ENCODE results near the gene ARHGAP32. TPM values are rescaled to one million over a fixed set of nuclear protein-coding genes. Genes with fewer than 3 reads are reported as not detected.

The ARHGAP32 gene
- 10 to 100 TPM; 19.8 to 56.6 (median 37.4) TPM for total RNA-seq

GRCh38 chr11:129192150-129192549 is at the start of gene ARHGAP32:
Gene ARHGAP32 (minus strand): TSS chr11:129192325. CDS start chr11:129192198, 127 bp downstream.
- Histone ChIP-seq H3K27ac (peak within 1 kb of the TSS; percentile 34 to 42), H3K9me3 (no peaks in the 10 kb centered on the region), H3K27me3 (no peaks in the 10 kb centered on the region), H3K4me3 (no peak within 1 kb of the TSS), H3K4me1 (peaks cover 0 to 26% of the 10 kb centered on the region in 2 donors), H3K36me3 (no peaks in the 10 kb centered on the region)
- intact Hi-C loops (cut with DNase I; ENCODE audit: low total_unique reads), result no loop called here
- peak in 1 of 3 donors; percentile 13 for TF ChIP-seq CTCF (IDR thresholded peaks at IDR 0.05)
- TF ChIP-seq POLR2AphosphoS5 (IDR thresholded peaks at IDR 0.05), result no peak
- DNase-seq (ENCODE audit: low spot score in 2 of 2), result no peak

GRCh38 chr11:129239207-129239606 is 47.1 kb upstream of the ARHGAP32 start:
- DNase-seq (ENCODE audit: low spot score in 2 of 2), result no peak
- TF ChIP-seq CTCF (IDR thresholded peaks at IDR 0.05) (no peak), POLR2A (IDR thresholded peaks at IDR 0.05) (no peak), POLR2AphosphoS5 (IDR thresholded peaks at IDR 0.05) (no peak)
- H3K27me3 ChIP-seq, result no peaks in the 10 kb centered on the region
- H3K4me1 ChIP-seq, result no peaks in the 10 kb centered on the region
- no peak overlapping the region for H3K27ac ChIP-seq
- H3K9me3 ChIP-seq, result no peaks in the 10 kb centered on the region
- intact Hi-C loops (cut with DNase I; ENCODE audit: low total_unique reads), result no loop called here
- H3K36me3 ChIP-seq, result no peaks in the 10 kb centered on the region
- H3K4me3 ChIP-seq, result no peak overlapping the region

- Histone ChIP-seq H3K36me3 (no peaks in the 10 kb centered on the region), H3K9me3 (no peaks in the 10 kb centered on the region), H3K27ac (no peak overlapping the region), H3K27me3 (no peaks in the 10 kb centered on the region), H3K4me1 (no peaks in the 10 kb centered on the region), H3K4me3 (no peak overlapping the region)
- intact Hi-C loops (cut with DNase I; ENCODE audit: low total_unique reads), result no loop called here
- DNase-seq (ENCODE audit: low spot score in 2 of 2), result no peak
- no peak for TF ChIP-seq POLR2AphosphoS5 (IDR thresholded peaks at IDR 0.05)
These were observed 45.9 kb upstream of the ARHGAP32 start for GRCh38 chr11:129237880-129238638.

- Histone ChIP-seq H3K4me1 (no peaks in the 10 kb centered on the region), H3K27ac (no peak overlapping the region), H3K4me3 (no peak overlapping the region), H3K27me3 (no peaks in the 10 kb centered on the region), H3K36me3 (no peaks in the 10 kb centered on the region), H3K9me3 (no peaks in the 10 kb centered on the region)
- no peak for DNase-seq (ENCODE audit: low spot score in 2 of 2)
- TF ChIP-seq POLR2AphosphoS5 (IDR thresholded peaks at IDR 0.05) (no peak), POLR2A (IDR thresholded peaks at IDR 0.05) (no peak), CTCF (IDR thresholded peaks at IDR 0.05) (no peak)
- intact Hi-C loops (cut with DNase I; ENCODE audit: low total_unique reads), result no loop called here
These were observed 45.3 kb upstream of the ARHGAP32 start for GRCh38 chr11:129237456-129237855.

GRCh38 chr11:129236850-129237249 is 44.7 kb upstream of the ARHGAP32 start:
- TF ChIP-seq POLR2AphosphoS5 (IDR thresholded peaks at IDR 0.05) (no peak), POLR2A (IDR thresholded peaks at IDR 0.05) (no peak), CTCF (IDR thresholded peaks at IDR 0.05) (no peak)
- intact Hi-C loops (cut with DNase I; ENCODE audit: low total_unique reads), result no loop called here

More at GRCh38 chr11:129236850-129237249, 44.7 kb upstream of the ARHGAP32 start:
- H3K36me3 ChIP-seq, result no peaks in the 10 kb centered on the region
- no peaks in the 10 kb centered on the region for H3K4me1 ChIP-seq
- H3K4me3 ChIP-seq, result no peak overlapping the region
- no peak overlapping the region for H3K27ac ChIP-seq
- DNase-seq (ENCODE audit: low spot score in 2 of 2), result no peak
- H3K9me3 ChIP-seq, result no peaks in the 10 kb centered on the region
- no peaks in the 10 kb centered on the region for H3K27me3 ChIP-seq

Data from breast epithelium (tissue), 4 donors.